Epithelial cell of proximal tubule (primary cell): ENCODE data around the gene GIT2. TPM values are rescaled to one million over a fixed set of nuclear protein-coding genes. Genes with fewer than 3 reads are reported as not detected.

Experiments
- DNase-seq: peaks from one replicate; pipeline ENCODE4 v3.0.0-alpha.2; 2011; ENCODE audit warnings: low read depth
- H3K4me3 ChIP-seq: 2 replicates; pipeline ENCODE4 v1.5.1; 2011; ENCODE audit warnings: low read depth, mild to moderate bottlenecking, low read length
- total RNA-seq: library from RNA; depleted of rRNA; stranded (reverse); fragments of >200 nt; gene quantifications from 2 replicates; pipeline ENCODE4 v1.2.3, GENCODE V29; 2015
- TF ChIP-seq, protein P1 (sequence below): conservative IDR thresholded peaks from 2 replicates; pipeline ENCODE4 v1.5.1; 2012; ENCODE audit warnings: low read depth, mild to moderate bottlenecking, low read length

The GIT2 gene
- total RNA-seq, 1 donor from 2014 or later, result 20.1 TPM

DNA sequence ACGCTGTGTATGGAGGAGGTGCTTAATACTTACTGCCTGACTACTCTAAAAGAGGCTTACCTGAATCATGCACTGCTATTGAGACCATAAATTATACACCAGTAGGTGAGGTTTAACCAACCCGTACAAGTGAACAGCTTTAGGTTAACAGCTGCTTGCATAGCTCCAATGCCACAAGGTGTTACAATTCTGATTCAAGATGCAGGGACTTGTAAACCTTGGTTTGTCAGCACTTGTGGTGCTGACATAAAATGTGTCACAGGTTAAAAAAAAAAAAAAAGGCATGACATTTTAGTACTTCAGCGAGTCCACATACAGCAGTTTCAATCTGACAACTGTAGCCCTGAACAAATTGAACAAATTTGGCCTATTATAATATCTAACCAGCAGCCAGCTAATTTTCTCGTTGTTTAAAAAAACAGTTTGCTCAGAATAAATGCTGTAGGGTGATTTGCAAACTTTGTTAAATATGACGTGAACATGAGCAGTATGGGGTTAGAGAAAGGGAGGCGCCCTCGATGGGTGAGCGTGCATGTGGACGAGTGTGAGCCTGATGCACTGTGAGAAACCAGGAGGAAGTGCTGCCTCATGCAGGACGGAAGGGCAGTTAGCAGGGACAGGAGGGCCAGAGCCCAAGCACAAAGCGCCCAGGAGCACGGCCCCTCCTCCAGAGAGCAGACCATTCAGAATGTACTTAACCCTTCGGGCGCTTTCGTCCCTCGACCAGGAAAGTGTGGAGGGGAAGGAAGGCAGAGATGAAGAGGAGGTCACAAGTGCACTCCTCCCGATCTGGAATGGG, 51.4 kb downstream of the GIT2 start:
- no peak overlapping the region for H3K4me3 ChIP-seq
- TF ChIP-seq, protein P1, sequence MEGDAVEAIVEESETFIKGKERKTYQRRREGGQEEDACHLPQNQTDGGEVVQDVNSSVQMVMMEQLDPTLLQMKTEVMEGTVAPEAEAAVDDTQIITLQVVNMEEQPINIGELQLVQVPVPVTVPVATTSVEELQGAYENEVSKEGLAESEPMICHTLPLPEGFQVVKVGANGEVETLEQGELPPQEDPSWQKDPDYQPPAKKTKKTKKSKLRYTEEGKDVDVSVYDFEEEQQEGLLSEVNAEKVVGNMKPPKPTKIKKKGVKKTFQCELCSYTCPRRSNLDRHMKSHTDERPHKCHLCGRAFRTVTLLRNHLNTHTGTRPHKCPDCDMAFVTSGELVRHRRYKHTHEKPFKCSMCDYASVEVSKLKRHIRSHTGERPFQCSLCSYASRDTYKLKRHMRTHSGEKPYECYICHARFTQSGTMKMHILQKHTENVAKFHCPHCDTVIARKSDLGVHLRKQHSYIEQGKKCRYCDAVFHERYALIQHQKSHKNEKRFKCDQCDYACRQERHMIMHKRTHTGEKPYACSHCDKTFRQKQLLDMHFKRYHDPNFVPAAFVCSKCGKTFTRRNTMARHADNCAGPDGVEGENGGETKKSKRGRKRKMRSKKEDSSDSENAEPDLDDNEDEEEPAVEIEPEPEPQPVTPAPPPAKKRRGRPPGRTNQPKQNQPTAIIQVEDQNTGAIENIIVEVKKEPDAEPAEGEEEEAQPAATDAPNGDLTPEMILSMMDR, result peak; percentile 6
- no peak for DNase-seq

DNA sequence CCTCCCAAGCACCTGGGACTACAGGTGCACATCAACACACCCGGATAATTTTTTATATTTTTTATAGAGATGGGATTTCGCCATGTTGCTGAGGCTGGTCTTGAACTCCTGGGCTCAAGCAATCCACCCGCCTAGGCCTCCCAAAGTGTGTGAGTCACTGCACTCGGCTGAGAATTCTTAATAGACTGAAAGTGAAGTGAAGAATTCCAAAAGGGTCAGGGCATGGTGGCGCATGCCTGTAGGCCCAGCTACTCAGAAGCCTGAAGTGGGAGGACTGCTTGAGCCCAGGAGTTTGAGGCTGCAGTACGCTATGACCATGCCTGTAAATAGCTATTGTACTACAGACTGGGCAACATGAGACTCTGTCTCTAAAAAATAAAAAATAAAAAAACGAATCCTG, 52.4 kb downstream of the GIT2 start:
- TF ChIP-seq, protein P1, result no peak
- DNase-seq, result no peak
- H3K4me3 ChIP-seq, result no peak overlapping the region

DNA sequence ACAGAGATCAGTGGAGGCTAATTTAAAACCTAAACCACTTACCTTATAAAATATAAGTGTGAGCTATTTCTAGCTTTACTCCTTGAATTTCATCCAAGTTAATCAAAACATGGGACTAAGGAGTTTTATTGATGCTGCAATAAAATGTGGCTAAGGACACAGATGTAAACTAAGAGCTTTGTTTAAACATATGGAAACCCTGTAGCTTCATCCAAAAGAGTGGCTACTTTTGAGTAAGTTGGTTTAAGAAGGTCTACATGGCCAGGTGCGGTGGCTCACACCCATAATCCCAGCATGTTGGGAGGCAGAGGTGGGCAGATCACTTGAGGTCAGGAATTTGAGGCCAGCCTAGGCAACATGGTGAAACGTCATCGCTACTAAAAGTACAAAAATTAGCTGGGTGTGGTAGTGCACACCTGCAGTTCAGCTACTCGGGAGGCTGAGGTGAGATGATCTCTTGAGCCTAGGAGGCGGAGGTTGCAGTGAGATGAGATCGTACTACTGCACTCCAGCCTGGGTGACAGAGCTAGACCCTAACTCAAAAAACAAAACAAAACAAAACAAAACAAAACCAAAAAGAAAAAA, 55.7 kb downstream of the GIT2 start:
- TF ChIP-seq, protein P1, result no peak
- no peak for DNase-seq
- H3K4me3 ChIP-seq, result no peak overlapping the region

DNA sequence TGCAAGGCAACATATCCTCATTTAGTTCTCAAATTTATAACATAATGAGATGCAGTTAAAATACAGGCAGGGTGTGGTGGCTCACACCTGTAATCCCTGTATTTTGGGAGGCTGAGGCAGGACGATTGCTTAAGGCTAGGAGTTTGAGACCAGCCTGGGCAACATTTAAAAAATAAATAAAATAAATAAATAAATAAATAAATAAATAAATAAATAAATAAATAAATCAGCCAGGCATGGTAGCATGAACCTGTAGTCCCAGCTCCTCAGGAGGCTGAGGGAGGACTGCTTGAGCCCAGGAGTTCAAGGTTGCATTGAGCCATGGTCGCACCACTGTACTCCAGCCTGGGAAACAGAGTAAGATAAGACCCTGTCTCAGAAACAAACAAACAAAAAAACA, 56.7 kb downstream of the GIT2 start:
- H3K4me3 ChIP-seq, result no peak overlapping the region
- DNase-seq, result no peak
- TF ChIP-seq, protein P1, result no peak

DNA sequence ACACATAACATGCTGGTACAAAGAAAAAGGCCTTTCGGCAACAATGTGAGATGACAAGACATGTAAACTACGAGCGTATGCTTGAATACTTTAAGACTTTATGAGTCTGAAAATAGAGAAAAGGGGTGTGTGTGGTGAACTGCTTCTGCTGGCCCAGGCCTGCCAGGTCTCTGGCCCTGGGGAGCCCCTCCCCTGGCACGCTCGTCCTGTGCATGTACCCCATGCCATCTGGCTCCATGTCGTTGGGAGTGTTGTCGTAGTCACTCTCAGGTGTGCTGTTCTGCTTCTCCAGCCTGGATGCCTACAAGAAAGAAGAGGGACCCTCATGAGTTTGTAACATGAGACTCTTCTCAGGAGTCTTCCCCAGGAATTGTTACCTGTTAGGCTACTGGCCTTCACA, 57.2 kb downstream of the GIT2 start:
- DNase-seq, result no peak
- TF ChIP-seq, protein P1, result no peak
- no peak overlapping the region for H3K4me3 ChIP-seq

DNA sequence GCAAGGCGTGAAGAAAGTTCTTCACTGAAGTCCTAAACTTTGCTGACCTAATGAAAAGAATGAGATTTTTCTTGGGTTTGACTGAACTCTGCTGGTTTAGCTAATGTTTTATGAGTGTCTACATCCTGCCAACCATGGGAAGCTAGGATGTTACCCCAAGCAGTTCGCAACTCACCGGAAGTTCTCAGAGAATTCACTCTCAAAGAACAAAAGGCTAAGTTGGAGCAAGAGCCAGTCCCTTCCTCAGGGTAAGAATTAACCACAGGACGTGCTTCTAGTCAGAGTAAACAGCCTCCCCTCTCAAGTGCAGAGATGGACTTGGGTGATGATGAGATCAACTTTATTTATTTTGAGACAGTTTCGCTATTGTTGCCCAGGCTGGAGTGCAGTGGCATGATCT, 58.8 kb downstream of the GIT2 start:
- peak; percentile 82 for DNase-seq
- H3K4me3 ChIP-seq, result no peak overlapping the region
- TF ChIP-seq, protein P1, result no peak

DNA sequence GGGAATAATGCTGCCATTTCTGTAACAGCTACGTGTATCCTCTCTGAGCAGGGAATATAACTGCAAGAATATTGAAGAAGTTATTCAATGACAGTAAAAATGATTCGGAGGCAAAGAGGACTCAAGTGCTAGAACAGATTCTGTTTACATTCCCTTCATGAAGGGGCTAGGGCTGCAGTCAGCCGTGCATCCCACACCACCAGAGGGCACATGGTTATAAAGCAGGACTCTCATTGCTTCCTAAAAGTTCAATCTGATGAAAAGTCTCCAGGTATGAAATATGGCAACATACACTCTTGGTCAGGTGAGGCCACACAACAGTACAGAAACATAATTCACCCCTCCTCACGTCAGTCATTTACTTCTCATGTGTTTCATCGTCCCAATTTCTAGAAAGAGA, 62.1 kb downstream of the GIT2 start:
- TF ChIP-seq, protein P1, result peak; percentile 62
- H3K4me3 ChIP-seq, result no peak overlapping the region
- no peak for DNase-seq
